Sigmoid colon (tissue), 4 donors: Measurements from ENCODE around the gene TNPO3.

Experiments
- EP300 ChIP-seq, 4 donors: sonication (generic); formaldehyde crosslinking; IDR thresholded peaks; one replicate each; pipeline ENCODE4 v1.6.1; 2017; ENCODE audit warnings: antibody characterized with exemption in 4 of 4
- POLR2A ChIP-seq, 2 donors: fragments of 450-650 bp; IDR thresholded peaks; one replicate each; pipeline ENCODE4 v1.6.1; 2016; ENCODE audit warnings: antibody characterized with exemption in 2 of 2, mild to moderate bottlenecking in 2 of 2, moderate library complexity in 2 of 2
- POLR2AphosphoS5 ChIP-seq, 4 donors: sonication (generic); formaldehyde crosslinking; IDR thresholded peaks; one replicate each; pipeline ENCODE4 v1.6.1; 2017; ENCODE audit warnings: antibody characterized with exemption in 4 of 4
- TF ChIP-seq, protein P1 (sequence below), 4 experiments: fragments of 450-650 bp in 3 of 4; fragments of 200-600 bp in 1 of 4; IDR thresholded peaks; one replicate each; pipeline ENCODE4 v1.5.1; 2016 to 2019; ENCODE audit warnings: antibody characterized with exemption in 4 of 4, mild to moderate bottlenecking in 3 of 4, moderate library complexity in 2 of 4

DNA sequence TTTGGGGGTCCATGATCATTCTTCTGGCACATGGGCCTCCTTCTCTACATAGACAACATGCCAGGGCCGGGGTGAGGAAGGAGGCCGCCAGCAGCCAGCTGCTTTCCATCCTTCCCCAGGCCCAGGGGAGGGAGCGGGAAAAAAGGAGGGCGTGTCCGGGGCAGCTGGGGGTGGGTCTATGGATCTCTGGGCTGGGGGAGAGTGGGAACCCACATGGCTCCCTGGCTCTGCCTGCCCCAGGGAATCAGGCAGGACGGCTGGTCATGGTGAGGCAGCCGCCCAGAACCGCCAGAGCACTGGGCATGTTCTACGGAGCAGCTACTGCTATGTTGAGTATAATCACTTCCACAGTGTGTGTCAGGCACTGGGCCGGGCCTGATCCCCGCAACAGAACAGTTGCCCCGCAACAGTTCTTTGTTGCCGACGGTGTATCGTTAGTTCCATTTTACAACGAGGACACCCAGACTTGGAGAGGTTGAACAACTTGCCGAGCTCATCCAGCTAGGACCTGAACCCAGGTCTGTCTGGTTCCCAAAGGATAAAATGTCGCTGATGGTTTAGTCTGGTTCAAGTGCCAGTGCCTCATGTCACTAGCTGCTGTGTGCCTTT is 123.6 kb downstream of the TNPO3 start:
- TF ChIP-seq, protein P1, sequence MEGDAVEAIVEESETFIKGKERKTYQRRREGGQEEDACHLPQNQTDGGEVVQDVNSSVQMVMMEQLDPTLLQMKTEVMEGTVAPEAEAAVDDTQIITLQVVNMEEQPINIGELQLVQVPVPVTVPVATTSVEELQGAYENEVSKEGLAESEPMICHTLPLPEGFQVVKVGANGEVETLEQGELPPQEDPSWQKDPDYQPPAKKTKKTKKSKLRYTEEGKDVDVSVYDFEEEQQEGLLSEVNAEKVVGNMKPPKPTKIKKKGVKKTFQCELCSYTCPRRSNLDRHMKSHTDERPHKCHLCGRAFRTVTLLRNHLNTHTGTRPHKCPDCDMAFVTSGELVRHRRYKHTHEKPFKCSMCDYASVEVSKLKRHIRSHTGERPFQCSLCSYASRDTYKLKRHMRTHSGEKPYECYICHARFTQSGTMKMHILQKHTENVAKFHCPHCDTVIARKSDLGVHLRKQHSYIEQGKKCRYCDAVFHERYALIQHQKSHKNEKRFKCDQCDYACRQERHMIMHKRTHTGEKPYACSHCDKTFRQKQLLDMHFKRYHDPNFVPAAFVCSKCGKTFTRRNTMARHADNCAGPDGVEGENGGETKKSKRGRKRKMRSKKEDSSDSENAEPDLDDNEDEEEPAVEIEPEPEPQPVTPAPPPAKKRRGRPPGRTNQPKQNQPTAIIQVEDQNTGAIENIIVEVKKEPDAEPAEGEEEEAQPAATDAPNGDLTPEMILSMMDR (IDR thresholded peaks at IDR 0.05) = no peak
- no peak for TF ChIP-seq POLR2A (IDR thresholded peaks at IDR 0.05)
- TF ChIP-seq POLR2AphosphoS5 (IDR thresholded peaks at IDR 0.05) = no peak
- TF ChIP-seq EP300 (IDR thresholded peaks at IDR 0.05) = no peak
